Motor neuron (in vitro differentiated cells): ENCODE measurements around the gene MRPL1. TPM values are rescaled to one million over a fixed set of nuclear protein-coding genes. Genes with fewer than 3 reads are reported as not detected.
A peak's percentile ranks its signal among the peaks of the same experiment; 100 is the strongest.
"Not testable (repeated sequence)": the region's sequence is repeated elsewhere in the genome, so short reads cannot be mapped to it uniquely, and the experiment has no call there.

ENCODE experiments used
- ATAC-seq, 8 experiments: fragments of 200-7000 bp; cut with Tn5 transposase; replicated peaks in 6 of 8; 2 replicates each; pipeline ENCODE4 v1.8.0; 2021; ENCODE audit warnings: mild to moderate bottlenecking in 8 of 8, moderate library complexity in 8 of 8
- H3K27ac ChIP-seq, 2 donors: fragments of 250-450 bp; sonication (Bioruptor Pico); 2 replicates each; pipeline ENCODE4 v1.9.0; 2021; ENCODE audit warnings: antibody characterized with exemption in 2 of 2, mild to moderate bottlenecking in 2 of 2, moderate library complexity in 1 of 2
- H3K4me1 ChIP-seq, 2 donors: fragments of 250-450 bp; sonication (Bioruptor Pico); replicated peaks in 1 of 2; 2 replicates each; pipeline ENCODE4 v1.6.1; 2021; ENCODE audit warnings: antibody characterized with exemption in 2 of 2, mild to moderate bottlenecking in 2 of 2, moderate library complexity in 1 of 2
- H3K4me3 ChIP-seq, 5 donors: fragments of 250-450 bp; sonication (Bioruptor Pico); 2 replicates each; pipeline ENCODE4 v1.9.0; 2021; ENCODE audit warnings: antibody characterized with exemption in 5 of 5, mild to moderate bottlenecking in 5 of 5, moderate library complexity in 4 of 5
- WGBS, 10 experiments: fragments of 450-650 bp; shearing (Covaris generic); methylation state at CpG; one replicate each; pipeline ENCODE4 v1.0.0; 2022; 5-methylcytosine and 5-hydroxymethylcytosine counted together
- in situ Hi-C, 9 experiments: fragments of 400-800 bp; cut with MboI; loops; one replicate each; pipeline ENCODE4 v1.15.0; 2021; ENCODE audit warnings: low sequenced_read_pairs in 9 of 9, low pct_unique_long_range_greater_than_20kb in 2 of 9; ENCODE audit not compliant: unreplicated experiment in 9 of 9
- total RNA-seq, 8 experiments: library from RNA; unstranded; fragments of 300-600 nt; gene quantifications; 2 replicates each; pipeline versions ENCODE4 v1.2.3 to v1.2.4, GENCODE V29; 2022

The MRPL1 gene
- total RNA-seq, 8 experiments from 2014 or later = 31.9 to 44.3 (median 37.3) TPM

DNA sequence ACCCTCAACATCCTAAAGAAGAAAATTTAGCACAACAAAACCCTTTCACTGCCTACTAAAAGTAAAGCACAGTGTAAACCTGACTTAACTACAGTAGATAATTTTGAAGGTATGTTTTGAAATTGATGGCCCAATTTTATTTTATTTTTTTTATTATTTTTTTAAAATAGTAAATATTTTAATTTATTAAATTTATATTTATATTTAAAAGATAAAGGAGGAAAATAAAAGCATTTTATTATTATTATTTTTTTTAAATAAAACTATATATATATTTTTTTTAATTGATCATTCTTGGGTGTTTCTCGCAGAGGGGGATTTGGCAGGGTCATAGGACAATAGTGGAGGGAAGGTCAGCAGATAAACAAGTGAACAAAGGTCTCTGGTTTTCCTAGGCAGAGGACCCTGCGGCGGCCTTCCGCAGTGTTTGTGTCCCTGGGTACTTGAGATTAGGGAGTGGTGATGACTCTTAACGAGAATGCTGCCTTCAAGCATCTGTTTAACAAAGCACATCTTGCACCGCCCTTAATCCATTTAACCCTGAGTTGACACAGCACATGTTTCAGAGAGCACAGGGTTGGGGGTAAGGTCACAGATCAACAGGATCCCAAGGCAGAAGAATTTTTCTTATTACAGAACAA is 120.4 kb downstream of the MRPL1 start:
- not testable (repeated sequence) for H3K4me3 ChIP-seq, ATAC-seq, H3K27ac ChIP-seq, H3K4me1 ChIP-seq
- WGBS, 10 experiments = 30 to 83% (median 71%) methylated on average over 1 to 4 of the region's 6 CpGs; no CpG with 5 or more reads in 3 of the 10 experiments
- in situ Hi-C loops = loop anchor here in 1 of 9 experiments (25.0 kb wide), 1 partner anchor 529 kb away; no protein-coding TSS in a partner anchor

DNA sequence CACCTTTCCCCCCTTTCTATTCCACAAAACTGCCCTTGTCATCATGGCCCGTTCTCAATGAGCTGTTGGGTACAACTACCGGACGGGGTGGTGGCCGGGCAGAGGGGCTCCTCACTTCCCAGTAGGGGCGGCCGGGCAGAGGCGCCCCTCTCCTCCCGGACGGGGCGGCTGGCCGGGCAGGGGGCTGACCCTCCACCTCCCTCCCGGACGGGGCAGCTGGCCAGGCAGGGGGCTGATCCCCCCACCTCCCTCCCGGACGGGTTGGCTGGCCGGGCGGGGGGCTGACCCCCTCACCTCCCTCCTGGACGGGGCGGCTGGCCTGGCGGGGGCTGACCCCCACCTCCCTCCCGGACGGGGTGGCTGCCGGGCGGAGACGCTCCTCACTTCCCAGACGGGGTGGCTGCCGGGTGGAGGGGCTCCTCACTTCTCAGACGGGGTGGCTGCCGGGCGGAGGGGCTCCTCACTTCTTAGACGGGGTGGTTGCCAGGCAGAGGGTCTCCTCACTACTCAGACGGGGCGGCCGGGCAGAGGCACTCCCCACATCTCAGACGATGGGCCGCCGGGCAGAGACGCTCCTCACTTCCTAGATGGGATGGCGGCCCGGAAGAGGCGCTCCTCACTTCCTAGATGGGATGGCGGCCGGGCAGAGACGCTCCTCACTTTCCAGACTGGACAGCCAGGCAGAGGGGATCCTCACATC is 121.1 kb downstream of the MRPL1 start:
- in situ Hi-C loops = loop anchor here in 1 of 9 experiments (25.0 kb wide), 1 partner anchor 529 kb away; no protein-coding TSS in a partner anchor
- not testable (repeated sequence) for H3K4me3 ChIP-seq, ATAC-seq, H3K4me1 ChIP-seq, H3K27ac ChIP-seq
- no CpG with 5 or more reads among the region's 44 CpGs for WGBS, 10 experiments

DNA sequence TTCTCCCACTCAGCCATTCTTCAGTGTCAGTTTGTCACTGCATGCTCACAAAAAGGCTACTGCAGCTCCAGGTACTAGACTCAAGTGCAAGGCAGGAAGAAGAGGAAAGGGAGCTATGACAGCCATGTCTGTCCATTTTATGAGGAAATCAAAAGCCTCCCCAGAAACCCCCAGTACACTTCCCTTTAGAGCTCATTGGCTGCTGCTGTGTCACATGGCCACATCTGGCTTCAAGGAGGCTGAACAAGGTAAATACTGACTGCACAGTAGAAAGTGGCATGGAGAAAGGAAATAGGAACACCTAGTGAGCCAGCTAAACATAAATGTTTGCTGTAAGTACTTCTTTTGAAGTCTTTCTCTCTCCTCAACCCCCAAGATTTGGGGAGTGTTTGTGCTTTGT is 127.3 kb downstream of the MRPL1 start:
- no peak overlapping the region for H3K27ac ChIP-seq
- H3K4me1 ChIP-seq = peaks cover 0 to 12% of the 10 kb centered on the region in 2 donors
- ATAC-seq = no peak
- in situ Hi-C loops = loop anchor here in 1 of 9 experiments (25.0 kb wide), 1 partner anchor 522 kb away; no protein-coding TSS in a partner anchor
- no peak overlapping the region for H3K4me3 ChIP-seq

DNA sequence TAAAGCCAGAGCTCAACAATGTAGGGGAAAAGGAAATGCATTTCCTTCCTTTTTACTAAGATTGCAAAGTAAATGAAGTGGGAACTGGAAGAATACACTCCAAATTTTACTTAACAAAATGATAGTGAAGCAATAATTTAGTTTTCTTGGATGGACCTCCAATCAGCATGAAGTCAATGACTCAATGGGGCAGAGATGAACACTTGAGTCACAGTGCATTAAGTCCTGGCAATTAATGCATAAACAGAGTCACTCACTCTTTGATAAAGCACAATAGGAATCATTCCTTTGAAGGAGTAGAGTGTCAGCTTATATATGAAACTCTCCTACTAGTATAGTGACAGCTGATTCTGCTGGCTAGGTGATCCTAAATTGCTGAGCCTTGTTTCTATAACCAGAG is 127.8 kb downstream of the MRPL1 start:
- in situ Hi-C loops = loop anchor here in 1 of 9 experiments (25.0 kb wide), 1 partner anchor 522 kb away; no protein-coding TSS in a partner anchor
- Histone ChIP-seq H3K4me3 (no peak overlapping the region), H3K4me1 (peaks cover 0 to 12% of the 10 kb centered on the region in 2 donors), H3K27ac (no peak overlapping the region)
- peak in 3 of 8 experiments; percentile 6 to 17 (median 12) for ATAC-seq

DNA sequence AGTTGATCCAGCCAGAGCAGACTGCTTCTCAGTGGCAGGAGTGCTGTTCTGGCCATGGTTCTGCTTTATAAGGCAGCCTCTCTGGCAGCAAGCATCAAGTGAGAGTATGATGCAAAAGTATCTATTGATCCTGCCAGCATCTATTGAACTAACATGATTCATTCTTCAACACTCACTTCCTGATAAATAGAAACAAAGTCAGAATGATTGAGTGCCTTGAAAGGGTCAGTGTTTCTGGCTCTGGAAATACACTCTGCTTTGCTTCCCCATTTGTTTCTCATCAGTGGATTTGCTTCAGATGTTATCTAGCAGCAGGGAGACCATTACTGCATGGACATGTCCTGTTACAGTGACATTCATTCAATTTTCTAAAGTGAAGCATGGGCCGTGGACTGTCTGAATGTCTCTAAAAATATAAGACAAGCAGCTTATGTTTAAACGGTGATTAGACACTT is 128.3 kb downstream of the MRPL1 start:
- Histone ChIP-seq H3K4me1 (peaks cover 0 to 12% of the 10 kb centered on the region in 2 donors), H3K4me3 (no peak overlapping the region), H3K27ac (no peak overlapping the region)
- WGBS, 10 experiments = 0 to 86% (median 37%) methylated on average over 1 to 2 of the region's 2 CpGs
- in situ Hi-C loops = loop anchor here in 1 of 9 experiments (25.0 kb wide), 1 partner anchor 521 kb away; no protein-coding TSS in a partner anchor
- ATAC-seq = peak in 6 of 8 experiments; percentile 28 to 65 (median 50)

DNA sequence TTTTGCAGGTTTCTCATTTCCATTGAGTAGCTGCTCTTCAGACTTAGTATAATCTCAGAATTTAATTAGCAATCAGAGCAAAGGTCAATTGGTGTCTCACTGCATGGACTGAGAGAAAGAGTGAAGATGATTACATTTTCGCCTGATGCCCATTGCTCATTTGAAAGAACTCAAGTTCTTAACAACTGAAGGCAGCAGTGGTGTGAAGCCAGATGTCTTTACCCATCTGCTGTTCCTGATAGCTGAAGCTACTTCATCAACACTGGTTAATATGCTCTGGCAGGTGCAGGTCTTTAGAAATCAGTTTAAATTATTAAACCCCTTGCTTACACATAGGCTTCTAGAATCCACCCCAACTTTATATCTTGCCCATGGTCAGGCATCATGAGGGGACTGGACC is 130.0 kb downstream of the MRPL1 start:
- in situ Hi-C loops = loop anchor here in 1 of 9 experiments (25.0 kb wide), 1 partner anchor 520 kb away; no protein-coding TSS in a partner anchor
- Histone ChIP-seq H3K4me1 (peaks cover 0 to 12% of the 10 kb centered on the region in 2 donors), H3K4me3 (no peak overlapping the region), H3K27ac (no peak overlapping the region)
- 50 to 100% (median 60%) methylated on average over 1 of the region's 1 CpG; no CpG with 5 or more reads in 7 of the 10 experiments for WGBS, 10 experiments
- no peak for ATAC-seq

DNA sequence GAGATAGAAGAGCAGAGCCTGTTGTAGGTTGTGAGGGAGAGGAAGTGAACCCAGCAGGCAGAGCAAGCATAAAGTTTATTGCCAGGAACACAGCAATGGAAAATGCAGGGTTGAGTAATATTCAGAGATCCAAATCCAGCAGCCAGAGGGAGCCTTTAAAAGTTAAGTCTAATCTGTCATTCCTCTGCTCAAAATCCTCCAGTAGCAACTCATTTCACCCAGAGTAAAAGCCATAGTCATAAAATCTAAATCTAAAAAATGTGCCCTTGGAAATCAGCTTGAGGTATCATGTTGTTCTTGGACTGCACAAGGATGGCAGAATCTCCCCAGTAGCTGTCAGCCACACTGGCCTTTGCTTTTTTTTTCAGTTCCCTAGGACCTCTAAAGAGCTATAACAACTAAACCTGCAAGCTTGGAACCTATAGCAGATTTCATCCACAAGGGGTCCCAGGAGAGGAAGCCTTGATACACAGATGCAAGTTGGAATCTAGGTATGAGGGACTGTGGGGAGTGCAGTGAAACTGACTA is 131.6 kb downstream of the MRPL1 start:
- in situ Hi-C loops = loop anchor here in 1 of 9 experiments (25.0 kb wide), 1 partner anchor 518 kb away; no protein-coding TSS in a partner anchor
- H3K27ac ChIP-seq = no peak overlapping the region
- ATAC-seq = peak; percentile 61 to 96 (median 84)
- H3K4me1 ChIP-seq = peaks cover 0 to 12% of the 10 kb centered on the region in 2 donors
- H3K4me3 ChIP-seq = no peak overlapping the region

DNA sequence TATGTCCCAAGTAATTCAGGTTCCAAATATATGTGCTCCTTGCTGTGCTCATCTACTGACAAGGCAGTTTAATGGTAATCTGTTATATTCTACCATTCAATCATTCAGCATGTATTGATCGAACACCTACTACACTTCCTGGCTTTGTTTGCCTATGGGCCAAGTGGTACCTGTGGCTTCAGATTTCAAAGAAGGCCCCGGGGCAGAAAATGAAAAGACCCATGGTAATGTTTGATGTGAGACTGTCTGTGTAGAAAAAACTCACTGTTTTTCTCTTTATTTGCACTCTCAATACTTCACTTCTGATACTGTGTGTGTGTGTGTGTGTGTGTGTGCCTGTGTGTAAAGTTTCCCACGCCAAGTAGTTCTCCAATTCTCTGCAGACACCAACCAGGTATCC is 133.4 kb downstream of the MRPL1 start:
- Histone ChIP-seq H3K27ac (no peak overlapping the region), H3K4me3 (no peak overlapping the region), H3K4me1 (peaks cover 0 to 4% of the 10 kb centered on the region in 2 donors)
- in situ Hi-C loops = loop anchor here in 1 of 9 experiments (25.0 kb wide), 1 partner anchor 516 kb away; no protein-coding TSS in a partner anchor
- 0 to 100% (median 56%) methylated on average over 1 to 3 of the region's 3 CpGs; no CpG with 5 or more reads in 2 of the 10 experiments for WGBS, 10 experiments
- no peak for ATAC-seq

DNA sequence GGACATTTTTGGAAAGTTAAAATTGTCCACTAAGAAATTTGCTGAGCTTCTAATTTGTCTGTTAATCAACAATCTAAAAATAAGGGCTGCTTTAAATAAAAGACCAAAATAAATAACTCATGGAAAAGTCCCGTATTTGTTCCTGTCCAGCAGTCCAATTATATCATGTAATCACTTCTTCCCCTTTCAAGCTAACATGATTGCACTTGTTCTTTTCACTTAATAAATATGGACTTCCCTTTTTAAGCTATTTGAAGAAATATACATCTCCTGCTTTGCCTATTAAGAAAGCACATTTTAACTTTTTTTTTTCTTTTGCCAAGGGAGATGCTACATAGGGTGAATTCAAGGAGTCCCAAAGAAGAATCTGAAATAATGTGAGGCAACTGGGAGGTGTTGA is 138.9 kb downstream of the MRPL1 start:
- in situ Hi-C loops = no loop called here
- ATAC-seq = no peak
- Histone ChIP-seq H3K4me1 (peaks cover 0 to 7% of the 10 kb centered on the region in 2 donors), H3K27ac (no peak overlapping the region), H3K4me3 (no peak overlapping the region)
- 0 to 100% (median 85%) methylated on average over 1 of the region's 1 CpG; no CpG with 5 or more reads in 1 of the 10 experiments for WGBS, 10 experiments

DNA sequence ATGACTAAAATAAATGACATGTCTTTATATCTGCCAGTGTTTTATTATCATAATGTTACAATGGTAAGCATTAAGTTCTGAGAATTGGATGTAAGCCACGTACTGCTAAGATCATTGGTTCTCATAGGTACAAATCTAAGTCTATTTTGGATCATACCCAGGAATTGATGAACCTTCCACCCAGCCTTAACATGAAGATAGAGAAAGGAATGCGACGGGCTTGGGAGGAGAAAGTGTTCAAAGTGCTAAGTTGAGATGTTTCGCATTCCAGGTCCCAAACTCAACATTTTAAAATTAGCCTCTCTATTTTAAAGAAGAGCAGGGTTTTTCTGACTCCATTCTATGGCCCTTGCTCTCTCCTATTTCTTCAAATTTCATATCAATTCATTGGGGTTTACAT is 139.6 kb downstream of the MRPL1 start:
- ATAC-seq = no peak
- no peak overlapping the region for H3K4me3 ChIP-seq
- no peak overlapping the region for H3K27ac ChIP-seq
- 64 to 96% (median 88%) methylated on average over 2 to 4 of the region's 4 CpGs; no CpG with 5 or more reads in 2 of the 10 experiments for WGBS, 10 experiments
- in situ Hi-C loops = no loop called here
- H3K4me1 ChIP-seq = peaks cover 0 to 7% of the 10 kb centered on the region in 2 donors

Other genes starting within 250 kb of the MRPL1 start
- gene CNOT6L, start 43.5 kb upstream of the MRPL1 start, total RNA-seq = 10 to 100 TPM; 12.7 to 22.6 (median 17.2) TPM
- gene FRAS1, start 194.5 kb downstream of the MRPL1 start, total RNA-seq = 10 to 100 TPM in 2 of 8 experiments, 1 to 10 TPM in 5, under 1 TPM in 1; 0.59 to 28.6 (median 5.4) TPM